Body of pancreas (tissue), 4 donors: ENCODE data around the gene TBC1D16. TPM values are rescaled to one million over a fixed set of nuclear protein-coding genes. Genes with fewer than 3 reads are reported as not detected.

Source experiments
- ATAC-seq: fragments of 150-250 bp; one replicate; pipeline ENCODE4 v1.9.1; 2016
- DNase-seq, 4 donors: peaks; one replicate each; pipeline ENCODE4 v3.0.0-alpha.2; 2019
- H3K27ac ChIP-seq, 4 donors: fragments of 200-600 bp; sonication (generic); 1 replicate in 3 of 4; 2 replicates in 1 of 4; pipeline versions ENCODE4 v1.5.1 to v1.6.1; 2016 to 2019; ENCODE audit warnings: mild to moderate bottlenecking in 1 of 4, mixed read lengths in 1 of 4, moderate library complexity in 1 of 4
- H3K27me3 ChIP-seq, 2 donors: fragments of 200-600 bp; sonication (generic); one replicate each; pipeline ENCODE4 v1.6.0; 2016; ENCODE audit warnings: mild to moderate bottlenecking in 1 of 2
- H3K36me3 ChIP-seq, 2 donors: fragments of 200-600 bp; sonication (generic); replicated peaks in 1 of 2; 2 replicates each; pipeline ENCODE4 v1.5.1; 2016; ENCODE audit warnings: low read depth in 2 of 2; ENCODE audit not compliant: insufficient read depth in 1 of 2
- H3K4me1 ChIP-seq: fragments of 200-600 bp; sonication (generic); one replicate; pipeline ENCODE4 v1.6.0; 2016
- H3K4me3 ChIP-seq, 2 donors: fragments of 200-600 bp; sonication (generic); 1 replicate in 1 of 2; 2 replicates in 1 of 2; pipeline ENCODE4 v1.5.1; 2016 to 2019
- H3K9me3 ChIP-seq, 3 donors: fragments of 200-600 bp; sonication (generic); 1 replicate in 2 of 3; 2 replicates in 1 of 3; pipeline ENCODE4 v1.5.1; 2016
- POLR2A ChIP-seq, 3 donors: fragments of 450-650 bp; IDR thresholded peaks; one replicate each; pipeline ENCODE4 v1.6.1; 2016; ENCODE audit warnings: antibody characterized with exemption in 3 of 3, mild to moderate bottlenecking in 2 of 3
- WGBS, 2 donors: methylation state at CpG; one replicate each; pipeline ENCODE4 v1.1.5; 2017; 5-methylcytosine and 5-hydroxymethylcytosine counted together
- intact Hi-C: fragments of 100-400 bp; cut with DNase I; formaldehyde crosslinking; loops from one replicate; pipeline ENCODE4 v1.15.1; 2023
- total RNA-seq, 2 donors: library from RNA; depleted of rRNA; stranded (reverse); fragments of >200 nt; gene quantifications; one replicate each; pipeline ENCODE4 v1.1.0, GENCODE V29; 2016
- TF ChIP-seq, protein P1 (sequence below), 7 experiments: fragments of 450-650 bp in 4 of 7; fragments of 200-600 bp in 3 of 7; sonication (generic) in 3 of 7; IDR thresholded peaks; one replicate each; pipeline ENCODE4 v1.5.1; 2016 to 2019; ENCODE audit warnings: antibody characterized with exemption in 7 of 7

The TBC1D16 gene
- total RNA-seq, 2 donors from 2014 or later = 21.0 to 37.2 TPM

- 86 to 92% methylated on average over 22 to 27 of the region's 27 CpGs for WGBS, 2 donors
- Histone ChIP-seq H3K27me3 (no peaks in the 10 kb centered on the region), H3K9me3 (no peaks in the 10 kb centered on the region), H3K36me3 (no peaks in the 10 kb centered on the region), H3K27ac (peak overlapping the region in 1 of 4 donors; percentile 57), H3K4me1 (peaks cover 12% of the 10 kb centered on the region), H3K4me3 (no peak overlapping the region)
- DNase-seq (peak in 3 of 4 donors; percentile 30 to 54 (median 43)), ATAC-seq (no peak)
- intact Hi-C loops = no loop called here
- TF ChIP-seq, protein P1, sequence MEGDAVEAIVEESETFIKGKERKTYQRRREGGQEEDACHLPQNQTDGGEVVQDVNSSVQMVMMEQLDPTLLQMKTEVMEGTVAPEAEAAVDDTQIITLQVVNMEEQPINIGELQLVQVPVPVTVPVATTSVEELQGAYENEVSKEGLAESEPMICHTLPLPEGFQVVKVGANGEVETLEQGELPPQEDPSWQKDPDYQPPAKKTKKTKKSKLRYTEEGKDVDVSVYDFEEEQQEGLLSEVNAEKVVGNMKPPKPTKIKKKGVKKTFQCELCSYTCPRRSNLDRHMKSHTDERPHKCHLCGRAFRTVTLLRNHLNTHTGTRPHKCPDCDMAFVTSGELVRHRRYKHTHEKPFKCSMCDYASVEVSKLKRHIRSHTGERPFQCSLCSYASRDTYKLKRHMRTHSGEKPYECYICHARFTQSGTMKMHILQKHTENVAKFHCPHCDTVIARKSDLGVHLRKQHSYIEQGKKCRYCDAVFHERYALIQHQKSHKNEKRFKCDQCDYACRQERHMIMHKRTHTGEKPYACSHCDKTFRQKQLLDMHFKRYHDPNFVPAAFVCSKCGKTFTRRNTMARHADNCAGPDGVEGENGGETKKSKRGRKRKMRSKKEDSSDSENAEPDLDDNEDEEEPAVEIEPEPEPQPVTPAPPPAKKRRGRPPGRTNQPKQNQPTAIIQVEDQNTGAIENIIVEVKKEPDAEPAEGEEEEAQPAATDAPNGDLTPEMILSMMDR (IDR thresholded peaks at IDR 0.05) = no peak
- TF ChIP-seq POLR2A (IDR thresholded peaks at IDR 0.05) = no peak
Observed at GRCh38 chr17:80063830-80064585, 28.3 kb upstream of the TBC1D16 start.

DNA sequence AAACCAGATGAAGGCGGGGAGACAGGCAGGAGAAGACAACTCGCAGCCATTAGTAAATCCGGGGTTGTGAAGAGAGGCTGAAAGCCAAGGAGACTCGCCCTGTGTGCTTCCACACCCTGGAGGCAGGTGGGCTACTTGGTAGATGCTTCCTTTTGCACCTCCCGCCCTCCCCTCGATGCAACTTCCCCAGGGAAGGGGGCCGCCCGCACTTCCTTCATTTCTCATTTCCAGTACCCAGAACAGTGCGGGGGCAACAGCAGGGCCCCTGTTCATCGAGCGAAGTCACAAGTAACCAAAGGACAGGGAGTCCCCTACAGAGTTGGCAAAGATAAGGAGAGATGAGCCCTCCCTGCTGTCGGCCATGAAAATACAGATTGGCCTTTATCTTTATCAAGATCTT is 25.7 kb upstream of the TBC1D16 start:
- H3K27me3 ChIP-seq = no peaks in the 10 kb centered on the region
- H3K4me1 ChIP-seq = no peaks in the 10 kb centered on the region
- no peaks in the 10 kb centered on the region for H3K36me3 ChIP-seq
- TF ChIP-seq POLR2A (IDR thresholded peaks at IDR 0.05) = no peak
- TF ChIP-seq, protein P1 (IDR thresholded peaks at IDR 0.05) = no peak
- no peaks in the 10 kb centered on the region for H3K9me3 ChIP-seq
- ATAC-seq (no peak), DNase-seq (no peak)
- peak overlapping the region in 3 of 4 donors; percentile 63 to 80 (median 79) for H3K27ac ChIP-seq
- no peak overlapping the region for H3K4me3 ChIP-seq
- intact Hi-C loops = no loop called here
- WGBS, 2 donors = 92 to 95% methylated on average over 12 of the region's 12 CpGs

- H3K27ac ChIP-seq = peak overlapping the region in 3 of 4 donors; percentile 63 to 80 (median 79)
- DNase-seq (no peak), ATAC-seq (peak; percentile 83)
- H3K36me3 ChIP-seq = no peaks in the 10 kb centered on the region
- no peaks in the 10 kb centered on the region for H3K9me3 ChIP-seq
- no peaks in the 10 kb centered on the region for H3K27me3 ChIP-seq
- no peaks in the 10 kb centered on the region for H3K4me1 ChIP-seq
- TF ChIP-seq, protein P1 (IDR thresholded peaks at IDR 0.05) = no peak
- TF ChIP-seq POLR2A (IDR thresholded peaks at IDR 0.05) = no peak
- intact Hi-C loops = no loop called here
- no peak overlapping the region for H3K4me3 ChIP-seq
- WGBS, 2 donors = 62 to 66% methylated on average over 4 of the region's 4 CpGs
Observed at GRCh38 chr17:80060644-80061043, 25.0 kb upstream of the TBC1D16 start.

- 93 to 94% methylated on average over 25 to 28 of the region's 28 CpGs for WGBS, 2 donors
- ATAC-seq (no peak), DNase-seq (no peak)
- no peak overlapping the region for H3K27ac ChIP-seq
- no peak for TF ChIP-seq POLR2A (IDR thresholded peaks at IDR 0.05)
- TF ChIP-seq, protein P1 (IDR thresholded peaks at IDR 0.05) = no peak
- no peaks in the 10 kb centered on the region for H3K36me3 ChIP-seq
- no peaks in the 10 kb centered on the region for H3K9me3 ChIP-seq
- no peak overlapping the region for H3K4me3 ChIP-seq
- intact Hi-C loops = no loop called here
- H3K4me1 ChIP-seq = no peaks in the 10 kb centered on the region
- H3K27me3 ChIP-seq = no peaks in the 10 kb centered on the region
Observed at GRCh38 chr17:80058311-80058955, 22.8 kb upstream of the TBC1D16 start.
